Activated naive CD8-positive, alpha-beta T cell (primary cell): Measurements from ENCODE around the gene WDR75.
A peak's percentile ranks its signal among the peaks of the same experiment; 100 is the strongest.
"Not testable (repeated sequence)": the region's sequence is repeated elsewhere in the genome, so short reads cannot be mapped to it uniquely, and the experiment has no call there.

Experiments used
- H3K27ac Mint-ChIP-seq: one replicate; pipeline ENCODE4 v1.8.0; 2021; ENCODE audit warnings: mixed read lengths
- H3K27me3 Mint-ChIP-seq: one replicate; pipeline ENCODE4 v1.8.0; 2021; ENCODE audit warnings: mixed read lengths
- H3K36me3 Mint-ChIP-seq: one replicate; pipeline ENCODE4 v1.8.0; 2021; ENCODE audit warnings: mixed read lengths
- H3K4me1 Mint-ChIP-seq: one replicate; pipeline ENCODE4 v1.8.0; 2021; ENCODE audit warnings: low read depth, mixed read lengths
- H3K4me3 Mint-ChIP-seq: one replicate; pipeline ENCODE4 v1.8.0; 2021; ENCODE audit warnings: mild to moderate bottlenecking, mixed read lengths
- H3K9me3 Mint-ChIP-seq: one replicate; pipeline ENCODE4 v1.8.0; 2021; ENCODE audit warnings: low read depth, mixed read lengths

The WDR75 gene

GRCh38 chr2:189467160-189467559 is 25.9 kb downstream of the WDR75 start:
- H3K27ac Mint-ChIP-seq: no peak overlapping the region
- no peaks in the 10 kb centered on the region for H3K9me3 Mint-ChIP-seq
- H3K4me3 Mint-ChIP-seq: no peak overlapping the region
- H3K36me3 Mint-ChIP-seq: peaks cover 12% of the 10 kb centered on the region
- no peaks in the 10 kb centered on the region for H3K27me3 Mint-ChIP-seq
- peaks cover 2% of the 10 kb centered on the region for H3K4me1 Mint-ChIP-seq

GRCh38 chr2:189467593-189467992 is 26.3 kb downstream of the WDR75 start:
- peaks cover 2% of the 10 kb centered on the region for H3K4me1 Mint-ChIP-seq

GRCh38 chr2:189474526-189474925 is 33.3 kb downstream of the WDR75 start:
- Mint-ChIP-seq H3K27ac (peak overlapping the region; percentile 41), H3K4me3 (no peak overlapping the region)

More at GRCh38 chr2:189467593-189467992, 26.3 kb downstream of the WDR75 start:
- H3K9me3 Mint-ChIP-seq: no peaks in the 10 kb centered on the region
- no peaks in the 10 kb centered on the region for H3K27me3 Mint-ChIP-seq
- H3K27ac Mint-ChIP-seq: no peak overlapping the region
- peaks cover 12% of the 10 kb centered on the region for H3K36me3 Mint-ChIP-seq
- no peak overlapping the region for H3K4me3 Mint-ChIP-seq

GRCh38 chr2:189477756-189478155 is 36.5 kb downstream of the WDR75 start:
- Mint-ChIP-seq H3K4me3 (no peak overlapping the region), H3K27ac (peak overlapping the region; percentile 43), H3K27me3 (no peaks in the 10 kb centered on the region), H3K36me3 (peaks cover 3% of the 10 kb centered on the region), H3K9me3 (no peaks in the 10 kb centered on the region), H3K4me1 (no peaks in the 10 kb centered on the region)

More at GRCh38 chr2:189474526-189474925, 33.3 kb downstream of the WDR75 start:
- Mint-ChIP-seq H3K27me3 (no peaks in the 10 kb centered on the region), H3K4me1 (no peaks in the 10 kb centered on the region), H3K9me3 (no peaks in the 10 kb centered on the region), H3K36me3 (peaks cover 8% of the 10 kb centered on the region)

GRCh38 chr2:189478289-189478688 is 37.0 kb downstream of the WDR75 start:
- H3K9me3 Mint-ChIP-seq, H3K36me3 Mint-ChIP-seq, H3K27me3 Mint-ChIP-seq, H3K4me1 Mint-ChIP-seq, H3K4me3 Mint-ChIP-seq: not testable (repeated sequence)
- H3K27ac Mint-ChIP-seq: peak overlapping the region; percentile 43

GRCh38 chr2:189481071-189481470 is 39.8 kb downstream of the WDR75 start:
- Mint-ChIP-seq H3K4me1 (no peaks in the 10 kb centered on the region), H3K27ac (no peak overlapping the region), H3K27me3 (no peaks in the 10 kb centered on the region), H3K36me3 (no peaks in the 10 kb centered on the region), H3K4me3 (no peak overlapping the region), H3K9me3 (no peaks in the 10 kb centered on the region)

GRCh38 chr2:189483571-189483970 is 42.3 kb downstream of the WDR75 start:
- Mint-ChIP-seq H3K27ac (no peak overlapping the region), H3K4me1 (no peaks in the 10 kb centered on the region), H3K27me3 (peaks cover 1% of the 10 kb centered on the region), H3K4me3 (no peak overlapping the region), H3K9me3 (no peaks in the 10 kb centered on the region), H3K36me3 (no peaks in the 10 kb centered on the region)

GRCh38 chr2:189483980-189484740 is 42.9 kb downstream of the WDR75 start:
- H3K4me3 Mint-ChIP-seq: no peak overlapping the region
- no peaks in the 10 kb centered on the region for H3K4me1 Mint-ChIP-seq
- no peak overlapping the region for H3K27ac Mint-ChIP-seq
- H3K36me3 Mint-ChIP-seq: no peaks in the 10 kb centered on the region
- no peaks in the 10 kb centered on the region for H3K9me3 Mint-ChIP-seq
- peaks cover 1% of the 10 kb centered on the region for H3K27me3 Mint-ChIP-seq

- Mint-ChIP-seq H3K4me1 (no peaks in the 10 kb centered on the region), H3K36me3 (no peaks in the 10 kb centered on the region), H3K27me3 (peaks cover 1% of the 10 kb centered on the region), H3K9me3 (no peaks in the 10 kb centered on the region), H3K4me3 (no peak overlapping the region), H3K27ac (no peak overlapping the region)
These were observed 43.9 kb downstream of the WDR75 start for GRCh38 chr2:189485146-189485545.

- H3K27ac Mint-ChIP-seq: no peak overlapping the region
- no peaks in the 10 kb centered on the region for H3K4me1 Mint-ChIP-seq
- no peaks in the 10 kb centered on the region for H3K9me3 Mint-ChIP-seq
- H3K36me3 Mint-ChIP-seq: no peaks in the 10 kb centered on the region
- H3K4me3 Mint-ChIP-seq: no peak overlapping the region
- peaks cover 6% of the 10 kb centered on the region for H3K27me3 Mint-ChIP-seq
These were observed 45.0 kb downstream of the WDR75 start for GRCh38 chr2:189486237-189486770.

GRCh38 chr2:189487283-189488007 is 46.2 kb downstream of the WDR75 start:
- Mint-ChIP-seq H3K9me3 (no peaks in the 10 kb centered on the region), H3K27ac (no peak overlapping the region), H3K27me3 (peaks cover 8% of the 10 kb centered on the region), H3K36me3 (no peaks in the 10 kb centered on the region), H3K4me3 (no peak overlapping the region), H3K4me1 (no peaks in the 10 kb centered on the region)

- Mint-ChIP-seq H3K4me1 (no peaks in the 10 kb centered on the region), H3K27me3 (peaks cover 8% of the 10 kb centered on the region), H3K27ac (no peak overlapping the region), H3K4me3 (no peak overlapping the region), H3K9me3 (no peaks in the 10 kb centered on the region), H3K36me3 (no peaks in the 10 kb centered on the region)
These were observed 46.7 kb downstream of the WDR75 start for GRCh38 chr2:189488008-189488310.

- Mint-ChIP-seq H3K4me1 (no peaks in the 10 kb centered on the region), H3K27me3 (peaks cover 11% of the 10 kb centered on the region), H3K27ac (no peak overlapping the region), H3K36me3 (no peaks in the 10 kb centered on the region), H3K9me3 (no peaks in the 10 kb centered on the region), H3K4me3 (no peak overlapping the region)
These were observed 51.2 kb downstream of the WDR75 start for GRCh38 chr2:189492451-189492850.

GRCh38 chr2:189498205-189498604 is 56.9 kb downstream of the WDR75 start:
- Mint-ChIP-seq H3K27me3 (peaks cover 3% of the 10 kb centered on the region), H3K36me3 (no peaks in the 10 kb centered on the region), H3K4me3 (no peak overlapping the region), H3K4me1 (no peaks in the 10 kb centered on the region), H3K9me3 (no peaks in the 10 kb centered on the region), H3K27ac (no peak overlapping the region)

- Mint-ChIP-seq H3K36me3 (no peaks in the 10 kb centered on the region), H3K27ac (no peak overlapping the region), H3K4me3 (no peak overlapping the region), H3K27me3 (peaks cover 3% of the 10 kb centered on the region), H3K9me3 (no peaks in the 10 kb centered on the region), H3K4me1 (no peaks in the 10 kb centered on the region)
These were observed 57.9 kb downstream of the WDR75 start for GRCh38 chr2:189499137-189499536.
